Psoas muscle (tissue), 8 donors: Measurements from ENCODE around the gene RIN1. TPM values are rescaled to one million over a fixed set of nuclear protein-coding genes. Genes with fewer than 3 reads are reported as not detected.

Experiments used
- ATAC-seq, 4 donors: fragments of 200-7000 bp; cut with Tn5 transposase; one replicate each; pipeline ENCODE4 v1.9.1; 2020; ENCODE audit warnings: moderate library complexity in 3 of 4, mild to moderate bottlenecking in 2 of 4
- DNase-seq, 2 donors: peaks; one replicate each; pipeline ENCODE4 v3.0.0-alpha.2; 2020
- H3K27ac ChIP-seq: fragments of 200-600 bp; one replicate; pipeline ENCODE4 v1.8.0; 2022
- H3K27me3 ChIP-seq, 3 donors: fragments of 200-600 bp in 1 of 3; one replicate each; pipeline versions ENCODE4 v1.6.1 to v1.8.0; 2013 to 2022; ENCODE audit warnings: low read length in 2 of 3, mild to moderate bottlenecking in 2 of 3, moderate library complexity in 1 of 3; ENCODE audit not compliant: insufficient read depth in 3 of 3
- H3K36me3 ChIP-seq, 2 donors: fragments of 200-600 bp in 1 of 2; one replicate each; pipeline versions ENCODE4 v1.6.1 to v1.8.0; 2013 to 2022; ENCODE audit warnings: low read depth in 1 of 2, mild to moderate bottlenecking in 1 of 2, moderate library complexity in 1 of 2; ENCODE audit not compliant: insufficient read depth in 1 of 2
- H3K4me1 ChIP-seq: fragments of 200-600 bp; one replicate; pipeline ENCODE4 v1.8.0; 2022
- H3K4me3 ChIP-seq: fragments of 200-600 bp; one replicate; pipeline ENCODE4 v1.8.0; 2022; ENCODE audit warnings: mild to moderate bottlenecking
- H3K9me3 ChIP-seq: fragments of 200-600 bp; one replicate; pipeline ENCODE4 v1.8.0; 2022
- WGBS, 3 donors: extraction: QIAGEN DNeasy Blood & Tissue Kit; methylation state at CpG; one replicate each; pipeline versions ENCODE4 v1.1.6 to v1.1.7; 2013; 5-methylcytosine and 5-hydroxymethylcytosine counted together
- intact Hi-C, 2 donors: fragments of 100-400 bp; cut with DNase I; formaldehyde crosslinking; loops; one replicate each; pipeline versions ENCODE4 v1.11.0 to v1.14.2; 2022
- polyA plus RNA-seq, 3 donors: library from polyadenylated mRNA; stranded (reverse); fragments of 200-250 nt; gene quantifications; one replicate each; pipeline ENCODE4 v1.2.3, GENCODE V29; 2013
- total RNA-seq, 4 donors: library from RNA; stranded (reverse); fragmentation: NEBNext Ultra II Directional in 2 of 4; extraction: Animal tissue kit (Norgen Biotek cat#: 25700) in 2 of 4; gene quantifications; one replicate each; pipeline versions ENCODE4 v1.2.1 to v1.2.4, GENCODE V29; 2021 to 2023
- TF ChIP-seq, protein P1 (sequence below): fragments of 200-600 bp; IDR thresholded peaks from one replicate; pipeline ENCODE4 v1.8.0; 2022; ENCODE audit warnings: antibody characterized with exemption
- donor health status: healthy with polysubstance abuse.
- donor health status: DM: no; HTN: no; CAD: no; lungs with moderate emphysema.
- donor health status: Bipolar disorder and iron deficiency.
- donor health status: healthy.
- donor health status: DM: yes; HTN: yes; CAD: no.
- donor health status: DM: no; HTN: no; CAD: no.
- donor health status: DM: no; HTN: no; CAD: no.
- donor health status: DM: yes; HTN: yes; CAD: no.

The RIN1 gene
- total and polyA plus RNA-seq, 7 donors = 1.2 to 38.0 (median 5.7) TPM

DNA sequence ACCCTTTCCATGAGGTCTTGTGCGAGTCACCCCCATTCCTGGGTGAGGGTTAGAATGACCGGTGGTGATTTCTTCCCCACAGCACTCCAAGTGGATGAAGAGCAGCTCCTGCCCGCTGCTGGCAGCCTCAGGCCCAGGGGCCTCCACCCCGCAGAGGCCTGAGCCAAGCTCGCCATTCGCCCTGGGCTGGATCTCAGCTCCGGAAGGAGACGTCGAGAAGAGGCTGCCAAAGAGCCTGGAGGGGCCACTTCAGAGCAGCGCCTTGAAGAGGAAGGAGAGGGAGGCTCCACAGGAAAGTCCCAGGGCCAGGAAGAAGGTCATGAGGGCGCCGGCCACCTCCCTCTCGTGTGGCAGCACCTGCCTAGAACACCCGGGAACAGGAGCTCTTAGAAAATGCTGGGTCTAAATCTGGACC, 27.0 kb upstream of the RIN1 start:
- H3K9me3 ChIP-seq = no peaks in the 10 kb centered on the region
- 44 to 57% (median 46%) methylated on average over 14 of the region's 14 CpGs for WGBS, 3 donors
- intact Hi-C loops = no loop called here
- TF ChIP-seq, protein P1, sequence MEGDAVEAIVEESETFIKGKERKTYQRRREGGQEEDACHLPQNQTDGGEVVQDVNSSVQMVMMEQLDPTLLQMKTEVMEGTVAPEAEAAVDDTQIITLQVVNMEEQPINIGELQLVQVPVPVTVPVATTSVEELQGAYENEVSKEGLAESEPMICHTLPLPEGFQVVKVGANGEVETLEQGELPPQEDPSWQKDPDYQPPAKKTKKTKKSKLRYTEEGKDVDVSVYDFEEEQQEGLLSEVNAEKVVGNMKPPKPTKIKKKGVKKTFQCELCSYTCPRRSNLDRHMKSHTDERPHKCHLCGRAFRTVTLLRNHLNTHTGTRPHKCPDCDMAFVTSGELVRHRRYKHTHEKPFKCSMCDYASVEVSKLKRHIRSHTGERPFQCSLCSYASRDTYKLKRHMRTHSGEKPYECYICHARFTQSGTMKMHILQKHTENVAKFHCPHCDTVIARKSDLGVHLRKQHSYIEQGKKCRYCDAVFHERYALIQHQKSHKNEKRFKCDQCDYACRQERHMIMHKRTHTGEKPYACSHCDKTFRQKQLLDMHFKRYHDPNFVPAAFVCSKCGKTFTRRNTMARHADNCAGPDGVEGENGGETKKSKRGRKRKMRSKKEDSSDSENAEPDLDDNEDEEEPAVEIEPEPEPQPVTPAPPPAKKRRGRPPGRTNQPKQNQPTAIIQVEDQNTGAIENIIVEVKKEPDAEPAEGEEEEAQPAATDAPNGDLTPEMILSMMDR = no peak
- H3K36me3 ChIP-seq = peaks cover 0 to 69% of the 10 kb centered on the region in 2 donors
- H3K27me3 ChIP-seq = no peaks in the 10 kb centered on the region
- DNase-seq = peak in 1 of 2 donors; percentile 48
- H3K27ac ChIP-seq = peak overlapping the region; percentile 23
- H3K4me1 ChIP-seq = peaks cover 20% of the 10 kb centered on the region
- H3K4me3 ChIP-seq = no peak overlapping the region
- ATAC-seq = peak in 1 of 4 donors; percentile 1

DNA sequence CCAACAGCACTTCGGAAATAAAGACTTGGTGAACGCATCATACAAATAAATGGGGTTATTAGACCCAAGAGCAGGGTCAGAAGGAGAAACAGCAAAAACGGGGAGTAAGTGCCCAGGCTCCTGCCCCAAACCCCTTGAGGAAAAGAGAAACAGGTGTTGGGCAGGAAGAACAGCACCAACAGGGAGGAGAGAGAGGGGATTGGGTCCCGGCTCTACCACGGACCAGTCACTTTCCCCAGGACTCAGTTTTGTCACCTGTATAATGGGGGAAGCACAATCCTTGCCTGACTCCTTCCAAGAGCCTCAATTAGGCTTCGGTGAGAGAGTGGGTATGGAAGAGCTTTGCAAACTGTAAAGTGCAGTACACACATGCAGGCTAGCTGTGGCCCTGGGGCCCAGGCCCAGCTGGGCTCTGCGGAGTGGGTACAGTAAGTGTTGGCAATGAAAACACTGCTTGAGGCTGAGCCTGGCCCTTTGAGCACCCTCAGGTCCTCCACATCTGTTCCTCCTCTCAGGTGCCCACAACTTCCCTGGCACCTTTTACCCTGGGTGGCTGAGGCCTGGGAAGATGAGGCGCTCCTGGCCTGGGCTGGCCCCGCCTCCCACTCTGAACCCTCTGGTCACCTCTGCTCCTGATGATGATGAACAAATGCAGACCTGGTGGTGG, 26.4 kb upstream of the RIN1 start:
- Histone ChIP-seq H3K4me1 (peaks cover 14% of the 10 kb centered on the region), H3K27me3 (no peaks in the 10 kb centered on the region), H3K9me3 (no peaks in the 10 kb centered on the region), H3K36me3 (peaks cover 0 to 63% of the 10 kb centered on the region in 2 donors), H3K4me3 (no peak overlapping the region), H3K27ac (peak overlapping the region; percentile 16)
- intact Hi-C loops = no loop called here
- WGBS, 3 donors = 72 to 85% (median 76%) methylated on average over 9 of the region's 9 CpGs
- peak in 1 of 2 donors; percentile 30 for DNase-seq
- TF ChIP-seq, protein P1 = no peak
- ATAC-seq = no peak

DNA sequence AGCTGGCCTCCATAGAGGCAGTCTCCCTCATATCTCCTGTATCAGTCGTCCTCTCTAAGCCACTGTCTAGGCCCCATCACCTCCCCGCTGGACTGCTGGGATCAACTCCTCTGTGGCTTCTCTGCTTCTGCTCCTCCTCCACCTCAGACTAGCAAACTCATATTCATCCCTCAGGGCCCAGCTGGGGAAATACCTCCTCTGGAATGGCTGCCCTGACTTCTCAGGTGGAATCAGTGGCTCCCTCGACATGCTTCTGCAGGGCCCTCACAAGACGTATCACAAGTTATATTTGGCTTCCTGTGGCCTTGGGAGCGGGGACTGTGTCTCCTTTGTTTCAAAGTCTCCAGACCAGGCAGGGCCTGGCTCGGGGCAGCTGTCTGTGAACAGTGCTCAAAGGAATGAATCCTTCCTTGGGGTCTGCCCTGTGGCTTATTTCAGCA, 25.3 kb upstream of the RIN1 start:
- Histone ChIP-seq H3K27me3 (no peaks in the 10 kb centered on the region), H3K4me3 (no peak overlapping the region), H3K27ac (no peak overlapping the region), H3K4me1 (peaks cover 6% of the 10 kb centered on the region), H3K36me3 (peaks cover 0 to 52% of the 10 kb centered on the region in 2 donors), H3K9me3 (no peaks in the 10 kb centered on the region)
- intact Hi-C loops = no loop called here
- WGBS, 3 donors = 49 to 66% (median 55%) methylated on average over 6 of the region's 6 CpGs
- TF ChIP-seq, protein P1 = no peak
- DNase-seq (peak in 1 of 2 donors; percentile 39), ATAC-seq (peak in 2 of 4 donors; percentile 2)

DNA sequence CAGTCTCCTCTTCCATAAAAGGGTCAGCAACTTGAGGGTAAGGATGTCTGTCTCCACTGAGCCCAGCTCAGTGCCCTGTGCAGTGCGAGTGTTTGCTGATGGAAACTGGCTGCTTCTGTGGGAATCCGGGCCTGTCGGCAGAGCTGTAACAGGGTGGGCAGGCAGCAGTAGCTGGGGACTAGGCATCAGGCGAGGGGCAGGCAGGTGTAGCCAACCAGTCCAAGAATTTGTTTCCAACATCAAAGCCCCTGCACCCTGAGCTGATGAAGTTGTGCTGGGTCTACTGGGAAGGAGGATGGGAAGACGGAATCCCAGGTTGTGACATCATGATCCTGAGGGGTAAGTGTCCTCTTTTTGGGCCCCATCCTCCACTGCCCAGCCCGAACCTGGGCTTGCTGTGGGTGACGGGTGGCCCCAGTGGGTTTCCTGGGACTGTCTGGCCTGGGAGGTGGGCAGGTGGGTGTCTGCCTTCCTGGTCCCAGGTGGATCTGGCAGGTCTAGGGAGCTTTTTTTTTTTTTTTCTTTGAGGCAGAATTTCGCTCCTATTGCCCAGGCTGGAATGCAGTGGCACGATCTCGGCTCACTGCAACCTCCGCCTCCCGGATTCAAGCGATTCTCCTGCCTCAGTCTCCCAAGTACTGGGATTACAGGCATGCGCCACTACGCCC, 24.3 kb upstream of the RIN1 start:
- Histone ChIP-seq H3K9me3 (no peaks in the 10 kb centered on the region), H3K36me3 (peaks cover 0 to 42% of the 10 kb centered on the region in 2 donors), H3K4me3 (no peak overlapping the region), H3K4me1 (peaks cover 6% of the 10 kb centered on the region), H3K27me3 (no peaks in the 10 kb centered on the region), H3K27ac (no peak overlapping the region)
- TF ChIP-seq, protein P1 = no peak
- 52 to 89% (median 55%) methylated on average over 14 to 15 of the region's 15 CpGs for WGBS, 3 donors
- intact Hi-C loops = no loop called here
- DNase-seq = peak in 1 of 2 donors; percentile 41
- ATAC-seq = peak in 3 of 4 donors; percentile 3 to 16 (median 12)
